ELF-1 (cell line): Measurements from ENCODE around the gene KCNJ16.

ENCODE experiments used
- DNase-seq: peaks from one replicate; pipeline ENCODE4 v3.0.0-alpha.2; 2016; ENCODE audit warnings: low read depth, low spot score

Gene KCNJ16

DNA sequence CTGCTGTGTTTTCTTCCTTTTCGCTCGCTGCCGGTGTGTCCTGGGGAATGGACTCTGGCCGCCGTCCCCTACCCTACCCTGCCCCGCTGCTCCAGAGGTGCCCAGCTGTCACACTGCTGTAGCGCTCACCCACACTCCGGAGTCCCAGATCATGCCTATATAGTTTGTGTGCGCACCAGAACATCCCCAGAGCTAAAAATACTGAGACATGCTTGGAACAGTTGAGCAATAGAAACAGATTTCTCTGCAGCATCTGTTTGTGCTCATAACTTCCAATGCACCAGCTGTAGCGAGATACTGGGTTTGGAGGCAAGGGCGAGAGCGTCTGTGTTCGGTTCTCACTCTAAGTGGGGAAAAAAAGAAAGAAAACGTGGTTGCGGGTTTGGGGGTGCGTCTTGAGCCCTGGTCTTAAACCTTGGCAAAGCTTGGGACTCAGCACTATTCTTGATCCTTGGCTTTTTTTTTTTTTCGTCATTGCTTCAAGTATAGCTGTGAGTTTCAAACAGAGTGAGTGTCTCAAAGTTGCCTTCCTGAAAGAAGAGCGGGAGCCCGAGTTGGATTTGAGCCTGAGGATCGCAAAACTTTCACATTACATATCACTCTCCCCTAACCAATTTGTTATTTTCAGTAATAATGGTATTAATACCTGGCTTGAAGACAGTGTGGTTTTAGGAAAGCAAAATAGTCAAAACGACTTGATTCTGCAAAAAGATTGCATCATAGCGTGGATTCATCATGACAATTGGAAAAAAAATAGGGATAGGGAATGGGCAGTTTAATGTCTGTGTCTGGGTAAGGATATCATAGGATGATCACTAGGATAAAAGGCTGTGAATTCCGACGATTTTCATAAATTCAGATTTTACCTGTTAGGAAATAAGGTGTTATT is 94.9 kb downstream of the KCNJ16 start:
- DNase-seq: no peak

DNA sequence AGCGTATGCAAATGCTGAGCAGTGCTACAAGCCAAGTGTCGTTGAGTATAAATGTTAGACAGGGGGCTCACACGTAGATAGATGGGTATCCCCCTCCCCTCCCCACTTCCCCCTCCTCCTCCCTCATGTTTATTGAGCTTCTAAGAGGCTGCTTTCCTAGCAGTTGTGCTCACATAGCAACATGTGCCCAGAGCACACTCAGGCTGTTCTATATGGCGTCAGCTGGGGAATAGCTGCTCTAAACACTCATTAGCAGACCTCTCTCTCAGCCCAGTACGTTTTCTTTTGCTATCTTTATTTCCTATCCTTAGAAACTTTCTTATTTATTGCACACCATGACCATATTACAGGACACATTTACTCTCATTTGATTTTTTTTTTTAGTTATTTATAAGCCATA is 96.1 kb downstream of the KCNJ16 start:
- DNase-seq: no peak

DNA sequence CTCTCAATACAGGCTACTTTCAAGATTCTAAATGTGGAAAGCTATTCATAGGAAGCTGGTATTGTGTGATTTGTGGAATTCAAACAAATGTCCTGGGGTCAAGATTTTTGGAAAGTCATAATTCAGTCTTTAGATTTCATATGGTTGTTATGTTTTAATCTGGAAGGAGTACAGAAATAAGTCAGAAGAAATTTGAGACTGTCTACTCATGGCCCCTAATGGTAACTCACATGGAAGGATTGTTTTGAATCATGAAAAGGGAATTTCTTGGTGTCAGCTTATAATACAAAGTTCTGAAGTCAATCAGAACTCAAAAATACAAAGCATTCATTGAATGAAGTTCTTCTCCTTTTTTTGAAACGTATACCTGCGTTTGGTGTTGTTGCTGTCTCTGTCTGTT is 97.4 kb downstream of the KCNJ16 start:
- DNase-seq: no peak

DNA sequence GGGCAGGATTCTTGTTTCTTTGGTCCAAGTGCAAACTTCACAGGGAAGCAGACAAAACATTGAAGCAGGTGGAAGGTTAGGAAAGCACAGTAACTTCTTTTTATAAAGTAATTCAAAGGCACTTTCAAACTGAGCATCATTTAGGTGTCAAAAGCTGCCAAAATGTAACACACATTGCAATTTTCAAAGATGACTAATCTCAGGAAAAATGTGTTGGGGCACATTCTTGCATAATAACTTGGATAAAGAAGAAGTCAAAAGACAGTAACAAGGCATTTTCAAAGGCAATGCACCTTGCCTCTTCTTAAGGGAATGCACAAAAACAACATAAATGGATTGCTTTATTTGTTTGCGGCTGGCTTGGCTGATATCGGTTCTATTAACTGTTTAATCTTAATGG is 97.9 kb downstream of the KCNJ16 start:
- no peak for DNase-seq

DNA sequence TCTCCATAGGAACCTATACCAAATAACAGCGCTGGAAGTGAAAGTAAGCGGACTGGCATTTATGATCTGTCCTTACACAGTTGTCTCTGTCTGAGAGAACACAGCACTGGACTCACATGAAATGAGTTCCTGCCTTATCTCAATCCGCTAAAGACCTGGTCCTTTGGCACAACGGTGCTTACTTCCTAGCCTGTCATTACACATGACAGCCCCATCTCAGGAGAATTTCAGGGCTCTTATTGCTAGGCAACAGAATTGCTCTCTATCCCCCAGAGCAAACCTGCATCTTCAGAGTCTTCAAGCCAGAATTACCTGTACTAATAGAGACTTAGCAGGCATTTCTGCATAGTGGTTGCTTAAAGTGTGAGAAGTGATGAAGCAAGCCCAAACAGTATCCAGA is 98.7 kb downstream of the KCNJ16 start:
- no peak for DNase-seq

DNA sequence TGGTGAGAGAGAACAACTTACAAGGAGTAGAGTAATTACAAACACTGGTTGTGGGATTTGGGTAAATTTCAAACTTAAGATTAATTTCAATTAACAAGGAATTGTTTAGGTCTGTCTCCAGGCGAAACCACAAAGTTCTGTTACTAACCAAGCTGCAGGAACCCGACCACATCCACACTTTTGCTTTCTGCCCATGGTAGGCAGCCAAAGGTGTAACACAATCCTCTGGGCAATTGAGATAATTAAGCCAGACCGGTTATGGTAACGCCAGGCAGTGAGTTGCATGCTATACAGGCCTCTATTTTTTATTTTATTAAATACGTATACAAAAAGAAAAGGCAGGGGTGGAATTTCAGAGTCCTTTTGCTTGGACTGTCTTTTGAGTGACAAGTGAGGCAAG is 106.4 kb downstream of the KCNJ16 start:
- DNase-seq: no peak

DNA sequence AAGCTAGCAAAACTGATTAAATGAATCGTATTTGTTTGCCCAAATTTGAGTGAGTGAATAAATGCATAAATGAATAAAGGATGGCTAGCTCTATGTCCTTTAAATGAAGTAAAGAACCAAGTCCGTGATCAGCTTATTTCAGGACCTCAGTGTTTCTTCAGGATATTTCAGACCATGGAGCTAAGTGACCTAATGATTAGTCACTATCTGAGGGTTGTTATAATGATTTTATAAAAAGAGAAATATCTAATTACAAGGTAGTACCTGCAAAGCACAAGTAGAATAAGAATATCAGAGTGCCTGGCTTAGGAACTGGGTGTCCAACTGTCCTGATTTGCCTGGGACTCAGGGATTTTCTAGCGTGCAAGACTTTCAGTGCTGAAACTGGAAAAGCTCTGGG is 106.8 kb downstream of the KCNJ16 start:
- DNase-seq: no peak

DNA sequence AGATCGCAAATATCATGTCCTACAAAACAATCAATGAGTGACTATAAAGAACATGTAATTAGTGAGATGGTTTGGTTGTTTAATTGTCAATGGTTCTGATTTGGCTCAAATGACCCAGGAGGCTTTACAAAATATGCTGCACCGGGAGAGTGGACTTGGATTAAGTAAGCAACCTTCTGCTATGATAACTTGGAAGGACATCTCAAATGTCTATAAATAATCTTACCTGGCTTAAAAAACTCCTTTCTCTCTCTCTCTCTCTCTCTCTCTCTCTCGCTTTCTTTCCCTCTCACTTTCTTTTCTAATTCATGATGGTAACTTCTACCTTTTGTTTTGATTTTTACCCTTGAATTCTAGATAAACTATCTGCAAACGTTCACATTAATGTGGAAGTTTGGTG is 108.5 kb downstream of the KCNJ16 start:
- no peak for DNase-seq

DNA sequence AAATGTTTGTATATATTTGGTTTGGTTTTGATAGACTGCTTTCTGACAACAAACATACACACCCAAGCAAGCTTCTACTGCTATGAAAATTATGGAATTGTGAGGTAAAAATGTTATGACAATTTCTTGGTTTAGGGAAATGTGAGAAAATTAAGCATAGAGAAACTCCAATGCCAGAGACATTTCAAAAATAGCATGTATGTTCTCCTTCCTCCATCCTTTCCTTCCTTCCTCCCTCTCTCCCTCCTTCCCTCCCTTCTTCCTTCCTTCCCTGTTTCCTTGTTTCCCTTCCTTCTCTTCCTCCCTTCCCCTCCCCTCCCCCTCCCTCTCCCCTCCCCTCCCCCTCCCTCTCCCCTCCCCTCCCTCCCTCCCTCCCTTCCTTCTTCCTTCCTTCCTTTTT is 109.2 kb downstream of the KCNJ16 start:
- DNase-seq: no peak

DNA sequence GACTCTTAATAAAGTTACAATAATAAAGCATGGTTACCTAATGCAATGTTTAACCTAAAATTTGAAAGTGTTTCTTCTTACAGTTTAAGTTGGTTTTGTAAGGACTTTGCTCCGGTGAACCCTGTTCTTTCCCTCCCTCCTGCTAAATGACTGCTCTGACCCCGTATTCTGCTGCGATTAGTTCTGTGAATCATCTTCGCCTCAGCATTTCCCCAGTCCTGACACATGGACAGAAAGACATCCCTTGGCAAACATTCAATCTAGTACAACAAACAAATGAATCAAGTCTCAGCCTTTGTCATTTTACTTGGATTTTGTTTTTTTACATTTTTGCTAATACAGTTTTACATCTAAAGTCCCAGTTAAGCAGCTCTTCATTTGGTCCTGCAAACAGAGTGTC is 109.7 kb downstream of the KCNJ16 start:
- DNase-seq: no peak
